ENCODE measurements around the gene ITGAL.

ITGAL gene

GRCh38 chr16:30571445-30572322 is 99.1 kb downstream of the ITGAL start, which contains the start of gene ZNF688:
TSS of gene ZNF688 (minus strand) at chr16:30571714. CDS start at chr16:30571629, 85 bp downstream.
- DNase-seq: peak; percentile 85
